ENCODE measurements around the gene DIRAS2.

DIRAS2 gene

GRCh38 chr9:90578126-90578815 is 64.4 kb downstream of the DIRAS2 start:
- no peaks in the 10 kb centered on the region for H3K4me1 Mint-ChIP-seq (ENCODE audit: low read depth)
- no peak overlapping the region for H3K27ac Mint-ChIP-seq
- H3K36me3 Mint-ChIP-seq, result no peaks in the 10 kb centered on the region
- no peaks in the 10 kb centered on the region for H3K9me3 Mint-ChIP-seq (ENCODE audit: low read depth)
- H3K27me3 Mint-ChIP-seq, result peaks cover 7% of the 10 kb centered on the region
- no peak overlapping the region for H3K4me3 Mint-ChIP-seq

DNA sequence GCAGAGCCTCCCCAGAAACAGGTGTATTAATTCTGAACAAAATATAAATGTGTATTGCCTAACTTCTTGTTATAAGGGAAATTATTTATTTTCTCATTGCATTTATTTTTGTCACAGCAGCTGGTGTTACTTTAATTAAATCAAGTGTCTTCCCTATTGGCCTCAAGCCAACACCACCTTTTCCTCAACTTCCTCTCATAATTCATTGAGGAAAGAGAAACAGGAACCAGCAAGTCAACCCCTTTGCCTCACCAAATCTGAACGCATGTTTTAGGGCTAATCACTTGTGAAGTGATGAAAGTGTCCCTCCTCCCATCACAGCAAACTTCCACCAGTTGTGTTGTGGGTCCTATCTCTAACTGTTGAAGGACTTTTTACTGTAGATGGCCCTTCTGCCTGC is 73.1 kb downstream of the DIRAS2 start:
- no peaks in the 10 kb centered on the region for H3K36me3 Mint-ChIP-seq
- no peak overlapping the region for H3K27ac Mint-ChIP-seq
- H3K4me3 Mint-ChIP-seq, result no peak overlapping the region
- peaks cover 16% of the 10 kb centered on the region for H3K27me3 Mint-ChIP-seq
- H3K9me3 Mint-ChIP-seq (ENCODE audit: low read depth), result no peaks in the 10 kb centered on the region
- no peaks in the 10 kb centered on the region for H3K4me1 Mint-ChIP-seq (ENCODE audit: low read depth)

- H3K27me3 Mint-ChIP-seq, result peaks cover 15% of the 10 kb centered on the region
- no peaks in the 10 kb centered on the region for H3K9me3 Mint-ChIP-seq (ENCODE audit: low read depth)
- no peaks in the 10 kb centered on the region for H3K36me3 Mint-ChIP-seq
- no peak overlapping the region for H3K4me3 Mint-ChIP-seq
- no peak overlapping the region for H3K27ac Mint-ChIP-seq
- no peaks in the 10 kb centered on the region for H3K4me1 Mint-ChIP-seq (ENCODE audit: low read depth)
Measured at GRCh38 chr9:90568667-90569066, 74.0 kb downstream of the DIRAS2 start.

DNA sequence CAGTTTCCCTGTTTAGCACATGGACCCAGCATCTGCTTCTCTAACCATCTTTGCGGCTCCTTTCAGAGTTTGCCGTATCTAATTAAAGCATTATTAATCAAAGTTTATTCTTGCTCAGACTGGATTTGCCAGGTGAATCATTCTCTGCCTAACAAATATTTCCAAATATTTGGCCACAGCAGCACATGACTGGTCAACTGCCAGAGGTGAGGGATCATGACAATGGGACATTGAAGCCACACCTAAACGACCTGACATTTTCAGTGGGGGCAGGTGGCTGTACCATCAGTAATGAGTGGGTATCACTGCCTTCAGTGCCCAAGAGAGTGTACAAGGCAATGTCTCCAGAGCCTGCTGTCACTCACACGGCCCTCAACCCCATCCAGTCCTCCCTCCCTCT is 80.4 kb downstream of the DIRAS2 start:
- no peaks in the 10 kb centered on the region for H3K36me3 Mint-ChIP-seq
- no peak overlapping the region for H3K27ac Mint-ChIP-seq
- no peaks in the 10 kb centered on the region for H3K4me1 Mint-ChIP-seq (ENCODE audit: low read depth)
- peaks cover 3% of the 10 kb centered on the region for H3K27me3 Mint-ChIP-seq
- H3K9me3 Mint-ChIP-seq (ENCODE audit: low read depth), result no peaks in the 10 kb centered on the region
- H3K4me3 Mint-ChIP-seq, result no peak overlapping the region

All from activated naive CD8-positive, alpha-beta T cell (primary cell).